Stomach (tissue), 9 donors: Measurements from ENCODE around the gene LAMB3. TPM values are rescaled to one million over a fixed set of nuclear protein-coding genes. Genes with fewer than 3 reads are reported as not detected.

Experiments
- DNase-seq, 2 donors: peaks; one replicate each; pipeline versions ENCODE4 v3.0.0 to v3.0.0-alpha.2; 2013 to 2019
- H3K27ac ChIP-seq, 5 donors: fragments of 200-600 bp in 4 of 5; sonication (generic) in 4 of 5; one replicate each; pipeline ENCODE4 v1.5.1; 2013 to 2019; ENCODE audit warnings: mild to moderate bottlenecking in 1 of 5, moderate library complexity in 1 of 5
- H3K27me3 ChIP-seq, 3 donors: fragments of 200-600 bp; sonication (generic); one replicate each; pipeline ENCODE4 v1.5.1; 2017 to 2019; ENCODE audit warnings: mixed run types in 1 of 3
- H3K36me3 ChIP-seq, 4 donors: fragments of 200-600 bp; sonication (generic); 1 replicate in 3 of 4; 2 replicates in 1 of 4; pipeline ENCODE4 v1.5.1; 2016 to 2019
- H3K4me1 ChIP-seq, 4 donors: fragments of 200-600 bp; sonication (generic); one replicate each; pipeline ENCODE4 v1.5.1; 2016 to 2019
- H3K4me3 ChIP-seq, 4 donors: fragments of 200-600 bp; sonication (generic) in 3 of 4; one replicate each; pipeline ENCODE4 v1.5.1; 2016 to 2019; ENCODE audit warnings: mild to moderate bottlenecking in 1 of 4
- H3K9me3 ChIP-seq, 4 donors: fragments of 200-600 bp; sonication (generic); one replicate each; pipeline ENCODE4 v1.5.1; 2016 to 2019
- EP300 ChIP-seq: sonication (generic); formaldehyde crosslinking; IDR thresholded peaks from one replicate; pipeline ENCODE4 v1.6.1; 2017; ENCODE audit warnings: antibody characterized with exemption
- POLR2A ChIP-seq, 4 donors: fragments of 450-650 bp; IDR thresholded peaks; one replicate each; pipeline ENCODE4 v1.6.1; 2016; ENCODE audit warnings: antibody characterized with exemption in 4 of 4, control low read depth in 2 of 4, mild to moderate bottlenecking in 1 of 4, moderate library complexity in 1 of 4
- POLR2AphosphoS5 ChIP-seq, 3 donors: sonication (generic); formaldehyde crosslinking; IDR thresholded peaks; one replicate each; pipeline ENCODE4 v1.6.1; 2016; ENCODE audit warnings: antibody characterized with exemption in 3 of 3
- WGBS, 5 donors: extraction: QIAGEN DNeasy Blood & Tissue Kit in 3 of 5; methylation state at CpG; one replicate each; pipeline versions ENCODE4 v1.1.5 to v1.1.7; 2013 to 2018; 5-methylcytosine and 5-hydroxymethylcytosine counted together
- intact Hi-C: fragments of 100-400 bp; cut with DNase I; formaldehyde crosslinking; loops from one replicate; pipeline ENCODE4 v1.15.1; 2023; ENCODE audit warnings: low total_unique reads
- polyA plus RNA-seq, 3 donors: library from polyadenylated mRNA; stranded (reverse); fragments of 200-250 nt; gene quantifications; one replicate each; pipeline ENCODE4 v1.2.3, GENCODE V29; 2013
- total RNA-seq, 5 donors: library from RNA; depleted of rRNA; stranded (reverse); fragments of >200 nt; gene quantifications; one replicate each; pipeline versions ENCODE4 v1.1.0 to v1.2.3, GENCODE V29; 2014 to 2016
- TF ChIP-seq, protein P1 (sequence below), 7 experiments: fragments of 450-650 bp in 4 of 7; fragments of 200-600 bp in 3 of 7; sonication (generic) in 3 of 7; IDR thresholded peaks; one replicate each; pipeline ENCODE4 v1.5.1; 2016 to 2019; ENCODE audit warnings: antibody characterized with exemption in 7 of 7, control low read depth in 2 of 7, mild to moderate bottlenecking in 1 of 7
- donor health status: healthy with polysubstance abuse.
- donor health status: Bipolar disorder and iron deficiency.
- donor health status: healthy.

LAMB3 gene
- total and polyA plus RNA-seq, 8 donors = 12.8 to 105 (median 49.8) TPM

DNA sequence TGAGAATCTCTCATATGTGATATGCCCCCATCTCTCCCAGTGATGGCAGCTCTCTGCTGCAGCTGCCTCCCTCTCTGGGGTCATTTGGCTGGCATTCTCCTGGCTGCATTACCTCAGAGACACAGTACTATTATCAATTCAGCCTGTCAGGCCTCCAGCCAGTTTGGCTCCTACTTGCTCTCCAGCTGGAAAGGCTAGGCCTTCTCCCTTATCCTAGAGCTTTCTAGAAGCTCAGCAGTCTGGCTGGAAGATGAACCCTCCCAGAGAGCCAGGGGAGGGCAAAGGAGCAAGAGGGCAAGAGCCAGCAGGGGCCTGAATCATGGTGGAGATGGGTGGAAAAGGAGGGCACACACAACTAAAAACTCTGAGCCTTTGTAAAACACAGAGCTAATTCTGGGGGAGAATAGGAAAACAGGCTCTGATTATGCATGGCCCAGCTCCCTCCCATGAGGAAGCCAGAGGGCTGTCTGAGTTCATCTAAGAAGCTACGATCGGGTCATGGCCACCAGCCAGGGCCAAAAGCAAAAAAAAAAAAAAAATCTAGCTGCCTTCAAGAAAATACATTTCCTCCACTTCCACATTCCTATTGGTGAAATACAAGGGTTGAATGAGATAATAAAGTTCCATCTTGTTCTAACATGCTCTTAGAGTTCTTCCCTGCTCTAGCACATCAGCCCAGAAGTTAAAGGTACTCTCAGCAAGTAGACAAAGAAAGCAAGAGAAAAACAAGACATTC, 8.8 kb downstream of the LAMB3 start:
- Histone ChIP-seq H3K9me3 (no peaks in the 10 kb centered on the region), H3K4me3 (no peak overlapping the region), H3K27ac (peak overlapping the region in 3 of 5 donors; percentile 61 to 85 (median 76)), H3K4me1 (peaks cover 26 to 73% (median 49%) of the 10 kb centered on the region in 4 donors), H3K36me3 (peaks cover 0 to 45% (median 2%) of the 10 kb centered on the region in 4 donors), H3K27me3 (no peaks in the 10 kb centered on the region)
- DNase-seq = peak in 1 of 2 donors; percentile 79
- no peak for TF ChIP-seq EP300
- no peak for TF ChIP-seq POLR2A (IDR thresholded peaks at IDR 0.05)
- TF ChIP-seq POLR2AphosphoS5 (IDR thresholded peaks at IDR 0.05) = peak in 1 of 3 donors; percentile 9
- TF ChIP-seq, protein P1, sequence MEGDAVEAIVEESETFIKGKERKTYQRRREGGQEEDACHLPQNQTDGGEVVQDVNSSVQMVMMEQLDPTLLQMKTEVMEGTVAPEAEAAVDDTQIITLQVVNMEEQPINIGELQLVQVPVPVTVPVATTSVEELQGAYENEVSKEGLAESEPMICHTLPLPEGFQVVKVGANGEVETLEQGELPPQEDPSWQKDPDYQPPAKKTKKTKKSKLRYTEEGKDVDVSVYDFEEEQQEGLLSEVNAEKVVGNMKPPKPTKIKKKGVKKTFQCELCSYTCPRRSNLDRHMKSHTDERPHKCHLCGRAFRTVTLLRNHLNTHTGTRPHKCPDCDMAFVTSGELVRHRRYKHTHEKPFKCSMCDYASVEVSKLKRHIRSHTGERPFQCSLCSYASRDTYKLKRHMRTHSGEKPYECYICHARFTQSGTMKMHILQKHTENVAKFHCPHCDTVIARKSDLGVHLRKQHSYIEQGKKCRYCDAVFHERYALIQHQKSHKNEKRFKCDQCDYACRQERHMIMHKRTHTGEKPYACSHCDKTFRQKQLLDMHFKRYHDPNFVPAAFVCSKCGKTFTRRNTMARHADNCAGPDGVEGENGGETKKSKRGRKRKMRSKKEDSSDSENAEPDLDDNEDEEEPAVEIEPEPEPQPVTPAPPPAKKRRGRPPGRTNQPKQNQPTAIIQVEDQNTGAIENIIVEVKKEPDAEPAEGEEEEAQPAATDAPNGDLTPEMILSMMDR (IDR thresholded peaks at IDR 0.05) = no peak
- WGBS, 5 donors = 29 to 45% (median 43%) methylated on average over 2 of the region's 2 CpGs
- intact Hi-C loops = no loop called here

DNA sequence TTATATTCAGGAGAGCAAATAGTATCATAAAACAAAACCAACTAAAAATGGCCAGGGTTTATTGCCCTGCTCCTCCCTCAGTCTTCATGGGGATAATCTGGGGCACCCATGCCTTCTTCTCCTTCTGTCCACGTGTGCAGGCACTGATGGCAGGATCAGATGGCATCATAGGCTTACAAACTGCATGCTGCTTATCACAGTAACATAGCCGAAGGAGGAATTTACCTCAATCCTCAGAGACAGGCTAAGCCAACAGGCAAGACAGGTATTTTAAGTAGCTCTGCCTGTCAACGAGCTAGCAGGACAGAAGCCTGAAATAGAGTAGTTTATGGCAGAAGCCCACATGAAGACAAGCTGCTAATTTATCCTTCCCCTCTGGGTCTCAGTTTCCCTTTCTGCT, 9.4 kb downstream of the LAMB3 start:
- H3K4me3 ChIP-seq = no peak overlapping the region
- TF ChIP-seq POLR2AphosphoS5 (IDR thresholded peaks at IDR 0.05) (no peak), POLR2A (IDR thresholded peaks at IDR 0.05) (no peak), EP300 (no peak)
- TF ChIP-seq, protein P1 (IDR thresholded peaks at IDR 0.05) = no peak
- H3K36me3 ChIP-seq = peaks cover 0 to 51% (median 4%) of the 10 kb centered on the region in 4 donors
- H3K9me3 ChIP-seq = no peaks in the 10 kb centered on the region
- DNase-seq = no peak
- peaks cover 20 to 67% (median 43%) of the 10 kb centered on the region in 4 donors for H3K4me1 ChIP-seq
- intact Hi-C loops = no loop called here
- peak overlapping the region in 3 of 5 donors; percentile 61 to 85 (median 76) for H3K27ac ChIP-seq
- no peaks in the 10 kb centered on the region for H3K27me3 ChIP-seq
- WGBS, 5 donors = 19 to 29% (median 22%) methylated on average over 3 of the region's 3 CpGs

DNA sequence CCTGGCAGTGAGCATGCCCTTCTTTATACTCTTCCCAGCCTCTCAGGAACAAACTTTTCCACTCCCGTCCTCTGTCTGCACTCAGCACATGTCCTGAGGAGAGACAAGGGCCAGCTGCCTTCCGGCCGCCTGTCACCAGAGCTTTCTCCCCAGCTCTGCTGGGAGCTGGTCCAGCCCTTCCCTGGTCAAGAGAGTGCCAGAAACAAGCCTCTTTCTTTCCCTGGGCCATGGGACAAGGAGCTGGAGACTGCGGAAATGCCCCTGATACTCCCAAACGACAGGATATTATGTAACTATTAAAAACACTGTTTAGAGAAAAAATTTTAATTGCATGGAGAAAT, 10.4 kb downstream of the LAMB3 start:
- WGBS, 5 donors = 60 to 77% (median 65%) methylated on average over 5 of the region's 5 CpGs
- intact Hi-C loops = no loop called here
- peak in 1 of 2 donors; percentile 91 for DNase-seq
- no peaks in the 10 kb centered on the region for H3K27me3 ChIP-seq
- H3K36me3 ChIP-seq = peaks cover 0 to 57% (median 9%) of the 10 kb centered on the region in 4 donors
- H3K4me3 ChIP-seq = no peak overlapping the region
- TF ChIP-seq POLR2AphosphoS5 (IDR thresholded peaks at IDR 0.05) (peak; percentile 32 to 76 (median 56)), EP300 (no peak), POLR2A (IDR thresholded peaks at IDR 0.05) (no peak)
- TF ChIP-seq, protein P1 (IDR thresholded peaks at IDR 0.05) = no peak
- no peaks in the 10 kb centered on the region for H3K9me3 ChIP-seq
- peaks cover 20 to 57% (median 36%) of the 10 kb centered on the region in 4 donors for H3K4me1 ChIP-seq
- peak overlapping the region in 4 of 5 donors; percentile 69 to 85 (median 76) for H3K27ac ChIP-seq

DNA sequence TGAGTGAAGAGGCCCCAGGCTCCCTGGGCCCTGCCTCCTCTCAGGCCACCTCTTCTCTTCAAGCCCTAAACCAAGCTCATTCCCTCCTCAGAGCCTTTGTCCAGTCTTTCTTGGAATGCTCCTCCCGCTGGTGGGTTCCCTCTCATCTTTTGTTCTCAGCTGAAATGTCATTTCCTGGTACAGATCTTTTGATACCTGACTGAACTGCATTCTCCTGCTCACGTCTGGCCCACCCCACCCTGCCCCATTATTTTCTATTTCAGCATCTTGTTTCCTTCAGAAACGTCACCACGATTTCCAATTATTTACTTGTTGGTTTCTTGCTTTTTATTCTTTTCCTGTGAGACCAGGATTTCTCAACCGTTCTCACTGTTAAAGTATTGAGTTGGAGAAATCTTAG, 16.4 kb downstream of the LAMB3 start:
- Histone ChIP-seq H3K4me3 (no peak overlapping the region), H3K4me1 (no peaks in the 10 kb centered on the region), H3K27ac (no peak overlapping the region), H3K36me3 (peaks cover 0 to 71% (median 26%) of the 10 kb centered on the region in 4 donors), H3K27me3 (no peaks in the 10 kb centered on the region), H3K9me3 (no peaks in the 10 kb centered on the region)
- intact Hi-C loops = no loop called here
- TF ChIP-seq POLR2A (IDR thresholded peaks at IDR 0.05) = no peak
- TF ChIP-seq EP300 = no peak
- no peak for TF ChIP-seq POLR2AphosphoS5 (IDR thresholded peaks at IDR 0.05)
- TF ChIP-seq, protein P1 (IDR thresholded peaks at IDR 0.05) = no peak
- no peak for DNase-seq
- WGBS, 5 donors = 79 to 88% (median 82%) methylated on average over 5 of the region's 5 CpGs
